ENCODE measurements around the gene HLA-DOA.

HLA-DOA gene

GRCh38 chr6:33004940-33005339 lies 4.5 kb downstream of the HLA-DOA start:
- no peak for DNase-seq
- H3K27ac ChIP-seq, result no peak overlapping the region
- H3K4me3 ChIP-seq, result no peak overlapping the region
- no peaks in the 10 kb centered on the region for H3K36me3 ChIP-seq
- no peaks in the 10 kb centered on the region for H3K9me3 ChIP-seq
- no peak for TF ChIP-seq CTCF (IDR thresholded peaks at IDR 0.05)
- peaks cover 0 to 5% (median 0%) of the 10 kb centered on the region in 4 donors for H3K4me1 ChIP-seq
- H3K27me3 ChIP-seq, result peaks cover 0 to 59% of the 10 kb centered on the region in 2 donors
- intact Hi-C loops (cut with DNase I; ENCODE audit: low total_unique reads), result no loop called here

- no peak overlapping the region for H3K27ac ChIP-seq
- H3K36me3 ChIP-seq, result no peaks in the 10 kb centered on the region
- no peaks in the 10 kb centered on the region for H3K4me1 ChIP-seq
- TF ChIP-seq CTCF (IDR thresholded peaks at IDR 0.05), result no peak
- H3K27me3 ChIP-seq, result peaks cover 0 to 61% of the 10 kb centered on the region in 2 donors
- no peak overlapping the region for H3K4me3 ChIP-seq
- H3K9me3 ChIP-seq, result no peaks in the 10 kb centered on the region
- no peak for DNase-seq
- intact Hi-C loops (cut with DNase I; ENCODE audit: low total_unique reads), result no loop called here
Observed at GRCh38 chr6:33001685-33002084, 7.7 kb downstream of the HLA-DOA start.

- TF ChIP-seq CTCF (IDR thresholded peaks at IDR 0.05), result no peak
- Histone ChIP-seq H3K27ac (no peak overlapping the region), H3K9me3 (no peaks in the 10 kb centered on the region), H3K4me1 (no peaks in the 10 kb centered on the region), H3K27me3 (peaks cover 0 to 61% of the 10 kb centered on the region in 2 donors), H3K4me3 (no peak overlapping the region), H3K36me3 (no peaks in the 10 kb centered on the region)
- DNase-seq, result no peak
- intact Hi-C loops (cut with DNase I; ENCODE audit: low total_unique reads), result no loop called here
Observed at GRCh38 chr6:33000055-33000454, 9.3 kb downstream of the HLA-DOA start.

GRCh38 chr6:32995448-32995847 lies 13.9 kb downstream of the HLA-DOA start:
- Histone ChIP-seq H3K27ac (no peak overlapping the region), H3K27me3 (peaks cover 0 to 32% of the 10 kb centered on the region in 2 donors), H3K4me3 (no peak overlapping the region), H3K9me3 (no peaks in the 10 kb centered on the region), H3K36me3 (no peaks in the 10 kb centered on the region), H3K4me1 (no peaks in the 10 kb centered on the region)
- no peak for TF ChIP-seq CTCF (IDR thresholded peaks at IDR 0.05)
- intact Hi-C loops (cut with DNase I; ENCODE audit: low total_unique reads), result no loop called here
- no peak for DNase-seq

GRCh38 chr6:32993363-32993973 lies 15.9 kb downstream of the HLA-DOA start:
- intact Hi-C loops (cut with DNase I; ENCODE audit: low total_unique reads), result no loop called here

More at GRCh38 chr6:32993363-32993973, 15.9 kb downstream of the HLA-DOA start:
- Histone ChIP-seq H3K36me3 (no peaks in the 10 kb centered on the region), H3K9me3 (no peaks in the 10 kb centered on the region), H3K4me1 (no peaks in the 10 kb centered on the region), H3K27me3 (peaks cover 0 to 15% of the 10 kb centered on the region in 2 donors), H3K27ac (no peak overlapping the region), H3K4me3 (no peak overlapping the region)
- DNase-seq, result no peak
- TF ChIP-seq CTCF (IDR thresholded peaks at IDR 0.05), result no peak

Measured in tibial artery (tissue), 4 donors.